A549 (cell line): Measurements from ENCODE around the gene NRG3. TPM values are rescaled to one million over a fixed set of nuclear protein-coding genes. Genes with fewer than 3 reads are reported as not detected.

Experiments
- ATAC-seq, 2 experiments: fragments of 200-7000 bp in 1 of 2; fragments of >200 bp in 1 of 2; cut with Nextera tagmentation in 1 of 2; cut with Tn5 transposase in 1 of 2; 3 replicates each; pipeline versions ENCODE4 v1.8.0 to v1.9.1; 2018 to 2020; ENCODE audit warnings: mild to moderate bottlenecking in 1 of 2, moderate library complexity in 1 of 2
- CTCF ChIA-PET: fragments of 300-600 bp; sonication (Branson Sonifier 250); formaldehyde crosslinking; extraction: SDS; loops from one replicate; lab custom pipeline; 2021; ENCODE audit warnings: antibody characterized with exemption, inconsistent platforms; lab: Yijun Ruan, JAX
- POLR2A ChIA-PET: fragments of 350-600 bp; formaldehyde crosslinking; extraction: SDS; loops from one replicate; lab custom pipeline; 2021; ENCODE audit warnings: antibody characterized with exemption, inconsistent platforms; lab: Yijun Ruan, JAX
- DNase-seq, 2 experiments: peaks; one replicate each; pipeline versions ENCODE4 v3.0.0 to v3.0.0-alpha.2; 2011 to 2016; ENCODE audit warnings: low read depth in 1 of 2, low spot score in 1 of 2
- FAIRE-seq: peaks from 2 replicates; lab custom pipeline; 2011; peaks lifted over from hg19 to GRCh38; lab: Jason Lieb, UNC
- H3K27ac ChIP-seq, 2 experiments: fragments of >200 bp; sonication (Bioruptor Twin); formaldehyde crosslinking; 3 replicates each; pipeline ENCODE4 v1.5.1; 2016 to 2017
- H3K4me1 ChIP-seq: fragments of >200 bp; sonication (Bioruptor Twin); formaldehyde crosslinking; 3 replicates; pipeline ENCODE4 v1.6.1; 2016
- H3K4me2 ChIP-seq: fragments of >200 bp; sonication (Bioruptor Twin); formaldehyde crosslinking; 3 replicates; pipeline ENCODE4 v1.6.1; 2016
- H3K4me3 ChIP-seq: fragments of >200 bp; sonication (Bioruptor Twin); formaldehyde crosslinking; 3 replicates; pipeline ENCODE4 v1.5.1; 2016
- H3K9me3 ChIP-seq: fragments of >200 bp; sonication (Bioruptor Twin); formaldehyde crosslinking; 3 replicates; pipeline ENCODE4 v1.6.1; 2016
- ATOH8 ChIP-seq: fragments of 250-450 bp; sonication (Bioruptor Pico); IDR thresholded peaks from 2 replicates; pipeline ENCODE4 v1.5.0; 2020; ENCODE audit warnings: low read depth, mild to moderate bottlenecking, moderate library complexity
- BHLHE40 ChIP-seq: IDR thresholded peaks from 2 replicates; pipeline ENCODE4 v1.6.1; 2012; ENCODE audit warnings: low read depth, low read length, inconsistent platforms
- CBX2 ChIP-seq: fragments of 200-600 bp; sonication (generic); IDR thresholded peaks from 2 replicates; pipeline ENCODE4 v1.6.1; 2016; ENCODE audit warnings: low read depth, mild to moderate bottlenecking, borderline replicate concordance
- CEBPB ChIP-seq, 2 experiments: fragments of >200 bp in 1 of 2; sonication (Bioruptor Twin) in 1 of 2; formaldehyde crosslinking in 1 of 2; IDR thresholded peaks; 2 replicates each; pipeline ENCODE4 v1.6.1; 2012 to 2016
- CHD4 ChIP-seq: fragments of 200-600 bp; sonication (generic); IDR thresholded peaks from 2 replicates; pipeline ENCODE4 v1.6.1; 2016; ENCODE audit warnings: antibody characterized with exemption, mild to moderate bottlenecking, borderline replicate concordance
- CTCF ChIP-seq: fragments of >200 bp; sonication (Bioruptor Twin); formaldehyde crosslinking; IDR thresholded peaks from 3 replicates; pipeline ENCODE4 v1.5.1; 2016
- EHMT2 ChIP-seq: fragments of 200-600 bp; sonication (generic); IDR thresholded peaks from 2 replicates; pipeline ENCODE4 v1.6.1; 2016; ENCODE audit warnings: antibody characterized with exemption, low read depth, mild to moderate bottlenecking, moderate library complexity
- FOXS1 ChIP-seq: fragments of 250-450 bp; sonication (Bioruptor Pico); IDR thresholded peaks from 2 replicates; pipeline ENCODE4 v1.5.0; 2020; ENCODE audit warnings: mild to moderate bottlenecking, moderate library complexity
- HES2 ChIP-seq: fragments of >200 bp; sonication (Bioruptor Twin); formaldehyde crosslinking; IDR thresholded peaks from 2 replicates; pipeline ENCODE4 v1.6.1; 2016
- HMGXB4 ChIP-seq: fragments of 250-450 bp; sonication (Bioruptor Pico); IDR thresholded peaks from 2 replicates; pipeline ENCODE4 v1.5.0; 2021; ENCODE audit warnings: mild to moderate bottlenecking, moderate library complexity, borderline replicate concordance
- HOXA7 ChIP-seq: fragments of 250-450 bp; sonication (Bioruptor Pico); IDR thresholded peaks from 2 replicates; pipeline ENCODE4 v1.5.0; 2020; ENCODE audit warnings: mild to moderate bottlenecking, moderate library complexity
- HOXB13 ChIP-seq: fragments of 250-450 bp; sonication (Bioruptor Pico); IDR thresholded peaks from 2 replicates; pipeline ENCODE4 v1.5.0; 2020; ENCODE audit warnings: low read depth, mild to moderate bottlenecking, moderate library complexity
- HOXB5 ChIP-seq: fragments of 250-450 bp; sonication (Bioruptor Pico); IDR thresholded peaks from 2 replicates; pipeline ENCODE4 v1.5.0; 2020; ENCODE audit warnings: mild to moderate bottlenecking, moderate library complexity
- JUNB ChIP-seq: fragments of >200 bp; sonication (Bioruptor Twin); formaldehyde crosslinking; IDR thresholded peaks from 2 replicates; pipeline ENCODE4 v1.6.1; 2016
- MAFK ChIP-seq: fragments of 450-650 bp; IDR thresholded peaks from 2 replicates; pipeline ENCODE4 v1.6.1; 2014; ENCODE audit not compliant: partially characterized antibody
- PBX3 ChIP-seq: IDR thresholded peaks from 2 replicates; pipeline ENCODE4 v1.6.1; 2012
- PHF8 ChIP-seq: fragments of 200-600 bp; sonication (generic); IDR thresholded peaks from 2 replicates; pipeline ENCODE4 v1.6.1; 2016; ENCODE audit warnings: low read depth, mild to moderate bottlenecking, antibody characterized with exemption, moderate library complexity, borderline replicate concordance
- POLR2AphosphoS2 ChIP-seq: conservative IDR thresholded peaks from 2 replicates; pipeline ENCODE4 v1.6.1; 2012; ENCODE audit warnings: low read length, improper control_type of control experiment, inconsistent platforms
- RFX5 ChIP-seq: fragments of 450-650 bp; IDR thresholded peaks from 2 replicates; pipeline ENCODE4 v1.7.1; 2014; ENCODE audit warnings: antibody characterized with exemption, mild to moderate bottlenecking, moderate library complexity
- RNF2 ChIP-seq: fragments of 200-600 bp; sonication (generic); IDR thresholded peaks from 2 replicates; pipeline ENCODE4 v1.6.1; 2016; ENCODE audit warnings: low read depth, mild to moderate bottlenecking, antibody characterized with exemption, moderate library complexity, borderline replicate concordance
- SMC3 ChIP-seq: fragments of >200 bp; sonication (Bioruptor Twin); formaldehyde crosslinking; IDR thresholded peaks from 3 replicates; pipeline ENCODE4 v1.6.1; 2018; ENCODE audit warnings: inconsistent platforms
- TFCP2L1 ChIP-seq: fragments of 250-450 bp; sonication (Bioruptor Pico); IDR thresholded peaks from 2 replicates; pipeline ENCODE4 v1.5.0; 2021; ENCODE audit warnings: mild to moderate bottlenecking
- USF2 ChIP-seq: fragments of 450-650 bp; IDR thresholded peaks from 2 replicates; pipeline ENCODE4 v1.6.1; 2014; ENCODE audit warnings: antibody characterized with exemption
- ZFP36 ChIP-seq: fragments of 450-650 bp; IDR thresholded peaks from 2 replicates; pipeline ENCODE4 v1.6.1; 2014; ENCODE audit warnings: borderline replicate concordance; ENCODE audit not compliant: partially characterized antibody
- WGBS: methylation state at CpG from one replicate; pipeline ENCODE4 v1.1.6; 2017; ENCODE audit errors: missing lambda C conversion rate; 5-methylcytosine and 5-hydroxymethylcytosine counted together
- polyA plus RNA-seq, 4 experiments: library from polyadenylated mRNA; depleted of rRNA in 3 of 4; stranded (reverse); fragments of >200 nt; fragmentation: RNase III in 1 of 4; extraction: RNeasy Plus Mini Kit Qiagen cat#74134 plus additional on column Dnase treatment in 1 of 4; gene quantifications; 2 replicates in 3 of 4; 3 replicates in 1 of 4; pipeline ENCODE4 v1.2.3, GENCODE V29; 2011 to 2017

NRG3 gene
- polyA plus RNA-seq, 2 of the 4 experiments (the other 2 are of a cell fraction): not detected

- no peak for TF ChIP-seq CTCF
- TF ChIP-seq HOXA7 (CRISPR knock-in tag): no peak
- no peak for TF ChIP-seq FOXS1 (CRISPR knock-in tag)
- no peak for TF ChIP-seq RNF2
- TF ChIP-seq CHD4: no peak
- no peak for TF ChIP-seq HOXB13 (CRISPR knock-in tag)
These were observed 287.7 kb downstream of the NRG3 start (continued) for GRCh38 chr10:82162549-82163195.

GRCh38 chr10:82171899-82172298, 296.9 kb downstream of the NRG3 start:
- CTCF ChIA-PET: interaction anchor here (1.1 kb wide), 1 partner anchor 22 kb away, joined by 3 read pairs; no protein-coding TSS in a partner anchor
- WGBS: 11% methylated on average over 3 of the region's 3 CpGs
- FAIRE-seq (no peak), DNase-seq (no peak), ATAC-seq (no peak)
- H3K9me3 ChIP-seq: no peaks in the 10 kb centered on the region
- H3K4me1 ChIP-seq: no peaks in the 10 kb centered on the region
- H3K4me3 ChIP-seq: no peak overlapping the region
- no peak overlapping the region for H3K27ac ChIP-seq
- TF ChIP-seq HOXA7 (CRISPR knock-in tag) (no peak), CBX2 (no peak), PHF8 (no peak), RFX5 (no peak), SMC3 (no peak), ATOH8 (no peak), HES2 (no peak), JUNB (no peak)
- H3K4me2 ChIP-seq: no peak overlapping the region
- POLR2A ChIA-PET: no interaction called here

GRCh38 chr10:82176587-82176986, 301.6 kb downstream of the NRG3 start:
- DNase-seq (no peak), ATAC-seq (no peak), FAIRE-seq (no peak)
- CTCF ChIA-PET: no interaction called here
- POLR2A ChIA-PET: no interaction called here
- H3K4me1 ChIP-seq: no peaks in the 10 kb centered on the region
- H3K4me3 ChIP-seq: no peak overlapping the region
- H3K27ac ChIP-seq: no peak overlapping the region
- 8% methylated on average over 3 of the region's 3 CpGs for WGBS
- no peak overlapping the region for H3K4me2 ChIP-seq
- H3K9me3 ChIP-seq: no peaks in the 10 kb centered on the region
- no peak for TF ChIP-seq HOXB5 (CRISPR knock-in tag)
- TF ChIP-seq BHLHE40: no peak
- no peak for TF ChIP-seq TFCP2L1
- TF ChIP-seq HMGXB4 (CRISPR knock-in tag): no peak
- no peak for TF ChIP-seq PHF8
- no peak for TF ChIP-seq USF2
- no peak for TF ChIP-seq POLR2AphosphoS2
- no peak for TF ChIP-seq PBX3
- no peak for TF ChIP-seq EHMT2
- no peak for TF ChIP-seq MAFK
- no peak for TF ChIP-seq CTCF
- TF ChIP-seq ZFP36: no peak
- no peak for TF ChIP-seq CEBPB (IDR thresholded peaks at IDR 0.05)
